ENCODE results near the gene IL20.

IL20 gene

GRCh38 chr1:206905295-206906164 is 40.1 kb downstream of the IL20 start:
- DNase-seq = no peak

- DNase-seq = no peak
These were observed 42.0 kb downstream of the IL20 start for GRCh38 chr1:206907304-206907991.

- DNase-seq = no peak
These were observed 42.6 kb downstream of the IL20 start for GRCh38 chr1:206908038-206908437.

- no peak for DNase-seq
These were observed 43.9 kb downstream of the IL20 start for GRCh38 chr1:206909161-206909882.

GRCh38 chr1:206909883-206910318 is 44.5 kb downstream of the IL20 start:
- DNase-seq = no peak

- no peak for DNase-seq
These were observed 45.7 kb downstream of the IL20 start for GRCh38 chr1:206911064-206911663.

- peak; percentile 36 for DNase-seq
These were observed 47.1 kb downstream of the IL20 start for GRCh38 chr1:206912445-206913095.

GRCh38 chr1:206913766-206914537 is 48.5 kb downstream of the IL20 start:
- DNase-seq = no peak

GRCh38 chr1:206915030-206915735 is 49.8 kb downstream of the IL20 start:
- no peak for DNase-seq

- DNase-seq = no peak
These were observed 50.7 kb downstream of the IL20 start for GRCh38 chr1:206916000-206916709.

- no peak for DNase-seq
These were observed 52.7 kb downstream of the IL20 start for GRCh38 chr1:206918076-206918475.
